Right atrium auricular region (tissue), 2 donors: ENCODE measurements around the gene C19orf12. TPM values are rescaled to one million over a fixed set of nuclear protein-coding genes. Genes with fewer than 3 reads are reported as not detected.

Experiments
- DNase-seq: peaks from one replicate; pipeline ENCODE4 v3.0.0-alpha.2; 2019; ENCODE audit warnings: low spot score
- H3K27ac ChIP-seq, 2 donors: fragments of 200-600 bp; sonication (generic); 1 replicate in 1 of 2; 2 replicates in 1 of 2; pipeline ENCODE4 v1.5.1; 2016 to 2019
- H3K27me3 ChIP-seq, 2 donors: fragments of 200-600 bp; sonication (generic); one replicate each; pipeline versions ENCODE4 v1.5.1 to v1.6.0; 2017 to 2019
- H3K36me3 ChIP-seq: fragments of 200-600 bp; sonication (generic); one replicate; pipeline ENCODE4 v1.5.1; 2016
- H3K4me1 ChIP-seq, 2 donors: fragments of 200-600 bp; sonication (generic); one replicate each; pipeline versions ENCODE4 v1.5.1 to v1.6.0; 2017 to 2019
- H3K4me3 ChIP-seq, 2 donors: fragments of 200-600 bp; sonication (generic); 1 replicate in 1 of 2; 2 replicates in 1 of 2; pipeline ENCODE4 v1.5.1; 2017 to 2019; ENCODE audit warnings: mild to moderate bottlenecking in 1 of 2, moderate library complexity in 1 of 2
- H3K9me3 ChIP-seq, 2 donors: fragments of 200-600 bp; sonication (generic); one replicate each; pipeline ENCODE4 v1.5.1; 2019
- total RNA-seq, 2 donors: library from RNA; depleted of rRNA; stranded (reverse); fragments of >200 nt; gene quantifications; one replicate each; pipeline ENCODE4 v1.1.0, GENCODE V29; 2016
- TF ChIP-seq, protein P1 (sequence below), 2 donors: fragments of 200-600 bp; sonication (generic); IDR thresholded peaks; one replicate each; pipeline ENCODE4 v1.5.1; 2019; ENCODE audit warnings: antibody characterized with exemption in 2 of 2

C19orf12 gene
- total RNA-seq, 2 donors from 2014 or later = 47.9 to 61.4 TPM

- no peak for DNase-seq
- TF ChIP-seq, protein P1, sequence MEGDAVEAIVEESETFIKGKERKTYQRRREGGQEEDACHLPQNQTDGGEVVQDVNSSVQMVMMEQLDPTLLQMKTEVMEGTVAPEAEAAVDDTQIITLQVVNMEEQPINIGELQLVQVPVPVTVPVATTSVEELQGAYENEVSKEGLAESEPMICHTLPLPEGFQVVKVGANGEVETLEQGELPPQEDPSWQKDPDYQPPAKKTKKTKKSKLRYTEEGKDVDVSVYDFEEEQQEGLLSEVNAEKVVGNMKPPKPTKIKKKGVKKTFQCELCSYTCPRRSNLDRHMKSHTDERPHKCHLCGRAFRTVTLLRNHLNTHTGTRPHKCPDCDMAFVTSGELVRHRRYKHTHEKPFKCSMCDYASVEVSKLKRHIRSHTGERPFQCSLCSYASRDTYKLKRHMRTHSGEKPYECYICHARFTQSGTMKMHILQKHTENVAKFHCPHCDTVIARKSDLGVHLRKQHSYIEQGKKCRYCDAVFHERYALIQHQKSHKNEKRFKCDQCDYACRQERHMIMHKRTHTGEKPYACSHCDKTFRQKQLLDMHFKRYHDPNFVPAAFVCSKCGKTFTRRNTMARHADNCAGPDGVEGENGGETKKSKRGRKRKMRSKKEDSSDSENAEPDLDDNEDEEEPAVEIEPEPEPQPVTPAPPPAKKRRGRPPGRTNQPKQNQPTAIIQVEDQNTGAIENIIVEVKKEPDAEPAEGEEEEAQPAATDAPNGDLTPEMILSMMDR (IDR thresholded peaks at IDR 0.05) = peak in 1 of 2 donors; percentile 59
- Histone ChIP-seq H3K9me3 (no peaks in the 10 kb centered on the region), H3K4me1 (peaks cover 0 to 76% of the 10 kb centered on the region in 2 donors), H3K36me3 (peaks cover 4% of the 10 kb centered on the region), H3K27me3 (no peaks in the 10 kb centered on the region), H3K4me3 (peak overlapping the region; percentile 87 to 89), H3K27ac (peak overlapping the region; percentile 94 to 96)
Observed at GRCh38 chr19:29664753-29665214, 50.3 kb downstream of the C19orf12 start.

DNA sequence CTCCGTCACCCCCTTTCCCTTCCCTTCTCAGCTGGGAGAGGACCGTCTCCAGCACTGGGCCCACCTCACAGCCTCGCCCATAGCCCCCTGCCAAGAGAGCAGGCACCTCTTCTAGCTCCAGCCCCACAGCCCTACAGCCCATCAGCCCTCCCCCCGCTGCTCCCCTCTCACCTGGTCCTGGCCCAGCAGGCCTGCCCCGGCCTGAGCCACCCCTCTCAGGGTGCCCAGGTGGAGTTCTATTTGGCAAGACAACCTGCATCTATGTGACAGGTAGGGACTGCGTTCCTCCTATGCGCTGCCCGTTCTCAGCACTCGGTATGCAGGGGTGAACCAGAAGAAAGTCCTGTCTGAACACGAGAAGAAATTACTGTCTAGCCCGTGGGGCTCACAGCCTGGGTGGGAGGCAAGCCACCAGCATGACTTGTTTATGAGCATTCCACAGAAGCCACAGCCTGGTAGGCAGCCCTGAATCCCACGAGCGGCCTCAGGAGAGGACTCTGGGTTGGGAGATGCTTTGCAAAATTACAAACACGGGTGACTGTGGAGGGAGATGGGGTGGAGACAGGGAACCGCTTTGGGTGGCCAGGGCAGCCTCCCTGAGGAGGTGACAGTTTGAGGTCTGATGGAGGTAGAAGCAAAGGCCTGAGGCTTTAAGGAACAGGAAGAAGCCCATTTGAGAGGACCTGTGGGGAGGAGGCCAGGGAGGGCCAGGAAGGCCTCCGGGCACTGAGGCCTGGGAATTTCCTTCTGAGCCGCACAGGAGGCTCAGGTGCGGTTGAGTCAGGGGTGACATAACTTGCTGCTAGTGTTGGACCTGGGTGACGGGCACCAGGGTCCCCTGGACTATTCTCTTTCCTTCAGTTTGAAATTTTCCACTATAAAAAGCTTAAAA lies 51.0 kb downstream of the C19orf12 start:
- H3K9me3 ChIP-seq = no peaks in the 10 kb centered on the region
- peak overlapping the region; percentile 94 to 96 for H3K27ac ChIP-seq
- H3K36me3 ChIP-seq = peaks cover 4% of the 10 kb centered on the region
- H3K4me3 ChIP-seq = no peak overlapping the region
- no peak for DNase-seq
- H3K27me3 ChIP-seq = no peaks in the 10 kb centered on the region
- H3K4me1 ChIP-seq = peaks cover 0 to 69% of the 10 kb centered on the region in 2 donors
- TF ChIP-seq, protein P1 (IDR thresholded peaks at IDR 0.05) = no peak

DNA sequence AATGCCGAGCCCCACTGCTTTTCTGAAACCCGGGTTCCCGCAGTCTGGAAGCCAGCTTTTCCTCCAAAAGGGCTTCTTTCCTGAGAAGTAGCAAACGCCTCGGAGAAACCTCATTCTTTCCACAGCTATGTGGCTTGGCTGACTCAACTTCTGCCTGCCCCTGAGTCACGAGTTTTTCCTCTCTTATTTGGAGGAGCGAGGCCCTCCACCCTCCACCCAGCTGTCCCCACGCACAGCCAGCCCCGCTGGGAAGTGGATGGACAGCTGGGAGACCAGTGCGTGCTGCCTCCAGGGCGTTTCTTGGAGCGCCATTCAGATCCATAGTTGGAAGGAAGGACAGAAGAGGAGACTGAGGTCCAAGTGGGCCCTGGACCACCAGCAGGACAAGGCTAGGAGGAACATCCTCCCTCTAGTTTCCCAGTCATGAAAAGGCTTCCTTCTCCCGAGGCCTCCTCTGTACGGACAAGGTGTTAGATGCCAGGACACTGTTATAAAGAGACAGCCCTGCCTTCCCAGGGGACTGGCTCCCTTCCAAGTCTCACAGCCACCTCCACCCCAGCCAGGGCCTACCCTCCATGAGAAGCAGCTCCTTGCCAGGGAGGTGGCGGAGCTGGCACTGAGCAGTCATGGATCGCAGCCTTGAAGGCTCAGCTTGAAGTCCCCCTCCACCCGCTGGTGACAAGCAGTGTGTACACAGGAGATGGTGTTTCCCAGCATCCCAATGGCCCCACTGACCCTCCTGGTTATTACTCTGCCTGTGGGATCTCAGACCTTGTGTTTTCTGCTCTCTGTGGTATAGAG lies 52.3 kb downstream of the C19orf12 start:
- Histone ChIP-seq H3K27ac (peak overlapping the region; percentile 94 to 96), H3K4me1 (peaks cover 0 to 56% of the 10 kb centered on the region in 2 donors), H3K27me3 (no peaks in the 10 kb centered on the region), H3K4me3 (peak overlapping the region; percentile 0 to 13), H3K9me3 (no peaks in the 10 kb centered on the region), H3K36me3 (peaks cover 4% of the 10 kb centered on the region)
- TF ChIP-seq, protein P1 (IDR thresholded peaks at IDR 0.05) = no peak
- DNase-seq = peak; percentile 89

- Histone ChIP-seq H3K27me3 (no peaks in the 10 kb centered on the region), H3K36me3 (peaks cover 3% of the 10 kb centered on the region), H3K4me1 (peaks cover 0 to 51% of the 10 kb centered on the region in 2 donors), H3K9me3 (no peaks in the 10 kb centered on the region), H3K27ac (peak overlapping the region; percentile 94 to 96), H3K4me3 (peak overlapping the region; percentile 0 to 13)
- no peak for DNase-seq
- TF ChIP-seq, protein P1 (IDR thresholded peaks at IDR 0.05) = no peak
Observed at GRCh38 chr19:29662278-29662603, 52.8 kb downstream of the C19orf12 start.

DNA sequence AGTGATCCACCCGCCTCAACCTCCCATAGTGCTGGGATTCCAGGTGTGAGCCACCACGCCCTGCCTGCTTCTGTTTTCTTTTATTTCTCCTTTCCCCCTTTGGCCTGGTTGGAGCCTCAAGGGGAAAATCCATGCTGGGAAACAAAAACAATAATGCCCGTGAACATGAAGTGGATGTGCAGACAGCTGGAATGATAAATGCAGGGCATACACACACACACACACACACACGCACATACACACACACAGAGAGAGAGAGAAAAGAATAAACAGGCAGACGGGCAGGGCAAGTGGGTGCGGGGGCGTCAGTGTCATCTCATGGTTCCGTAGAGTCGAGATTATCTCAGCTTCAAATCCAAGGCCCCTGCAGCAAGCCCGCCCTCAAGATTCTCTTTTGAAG lies 54.2 kb downstream of the C19orf12 start:
- Histone ChIP-seq H3K27me3 (no peaks in the 10 kb centered on the region), H3K4me1 (peaks cover 0 to 46% of the 10 kb centered on the region in 2 donors), H3K9me3 (no peaks in the 10 kb centered on the region), H3K27ac (peak overlapping the region; percentile 94 to 96), H3K36me3 (no peaks in the 10 kb centered on the region), H3K4me3 (no peak overlapping the region)
- TF ChIP-seq, protein P1 (IDR thresholded peaks at IDR 0.05) = no peak
- no peak for DNase-seq
